Skin epidermis (tissue), 12 donors: ENCODE data around the gene BAHCC1.

ENCODE experiments used
- H3K27ac ChIP-seq, 21 experiments: fragments of 200-600 bp; sonication (generic) in 11 of 21; one replicate each; pipeline ENCODE4 v1.5.0; 2020; ENCODE audit warnings: mild to moderate bottlenecking in 3 of 21, inconsistent platforms in 2 of 21, moderate library complexity in 2 of 21
- H3K4me3 ChIP-seq, 7 experiments: fragments of 200-600 bp; sonication (generic) in 2 of 7; one replicate each; pipeline ENCODE4 v1.5.0; 2020; ENCODE audit warnings: inconsistent platforms in 2 of 7, mild to moderate bottlenecking in 2 of 7, moderate library complexity in 1 of 7

The BAHCC1 gene

DNA sequence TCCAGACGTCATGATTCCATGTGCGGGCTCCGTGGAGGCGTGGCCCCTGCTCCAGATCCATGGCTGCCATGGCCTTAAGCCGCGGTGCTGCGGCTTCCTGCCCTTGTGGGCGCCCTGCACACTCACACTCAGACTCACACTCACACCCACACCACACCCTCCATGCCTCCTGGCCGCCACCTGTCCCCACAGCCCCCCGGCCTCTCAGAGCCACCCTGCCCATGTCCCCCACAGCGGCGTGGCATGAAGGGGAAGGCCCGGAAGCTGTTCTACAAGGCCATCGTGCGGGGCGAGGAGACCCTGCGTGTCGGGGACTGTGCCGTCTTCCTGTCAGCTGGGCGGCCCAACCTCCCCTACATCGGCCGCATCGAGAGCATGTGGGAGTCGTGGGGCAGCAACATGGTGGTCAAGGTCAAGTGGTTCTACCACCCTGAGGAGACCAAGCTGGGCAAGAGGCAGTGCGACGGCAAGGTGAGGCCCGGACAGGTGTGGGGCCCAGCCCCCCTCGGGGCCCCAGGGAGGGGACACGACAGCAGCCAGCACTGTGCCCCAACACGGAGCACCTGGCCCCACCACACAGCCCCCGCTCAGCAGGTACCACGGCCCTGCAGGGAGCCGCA is 67.4 kb downstream of the BAHCC1 start:
- H3K27ac ChIP-seq, result no peak overlapping the region
- no peak overlapping the region for H3K4me3 ChIP-seq

DNA sequence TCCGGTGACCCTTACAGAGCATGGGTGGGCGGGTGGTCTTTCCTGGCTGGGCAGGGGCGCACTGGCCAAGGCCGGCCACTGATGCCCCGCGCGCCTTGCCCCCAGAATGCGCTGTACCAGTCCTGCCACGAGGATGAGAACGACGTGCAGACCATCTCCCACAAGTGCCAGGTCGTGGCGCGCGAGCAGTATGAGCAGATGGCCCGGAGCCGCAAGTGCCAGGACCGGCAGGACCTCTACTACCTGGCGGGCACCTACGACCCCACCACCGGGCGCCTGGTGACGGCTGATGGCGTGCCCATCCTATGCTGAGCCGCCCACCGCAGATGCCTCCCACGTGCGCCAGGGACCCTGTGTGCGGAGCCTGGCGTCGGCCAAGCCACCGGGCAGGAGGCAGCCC is 68.2 kb downstream of the BAHCC1 start:
- Histone ChIP-seq H3K4me3 (no peak overlapping the region), H3K27ac (no peak overlapping the region)

DNA sequence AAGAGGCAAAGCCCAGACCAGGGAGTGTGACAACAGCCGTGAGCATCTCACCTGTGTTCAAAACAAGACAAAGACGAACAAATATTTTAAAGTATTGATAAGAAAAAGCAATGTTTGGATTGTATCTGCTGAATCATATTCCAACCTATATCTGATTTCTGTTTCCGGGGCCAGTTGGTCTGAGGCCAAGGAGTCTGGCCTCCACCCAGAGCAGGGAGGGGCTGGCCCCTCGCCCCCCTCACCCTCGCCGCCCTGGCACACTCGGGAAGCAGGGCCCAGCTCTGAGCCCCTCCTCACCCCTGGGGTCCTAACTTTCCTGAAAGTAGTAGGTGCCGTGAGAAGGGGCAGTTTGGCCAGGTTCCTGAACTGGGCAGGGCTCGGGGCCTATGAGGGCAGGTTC is 69.3 kb downstream of the BAHCC1 start:
- Histone ChIP-seq H3K4me3 (no peak overlapping the region), H3K27ac (no peak overlapping the region)

DNA sequence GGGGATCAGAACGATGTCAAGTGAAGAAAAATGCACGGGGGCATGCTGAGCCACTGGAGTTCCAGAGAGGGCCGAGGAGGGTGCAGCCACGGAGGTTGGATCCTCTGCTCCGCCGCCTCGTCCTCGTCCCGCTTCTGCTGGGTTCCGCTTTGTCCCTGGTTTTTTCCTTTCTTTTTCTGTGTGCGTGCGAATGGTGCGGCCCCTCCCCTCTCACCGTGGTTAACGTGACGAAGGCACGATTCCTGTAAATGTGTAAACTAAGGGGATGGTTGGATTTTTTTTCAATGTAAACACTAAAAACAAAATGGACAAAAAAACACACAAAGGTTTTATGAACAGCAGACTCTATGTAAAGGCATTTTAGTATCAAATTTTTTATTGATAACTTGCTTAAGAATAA is 70.7 kb downstream of the BAHCC1 start:
- no peak overlapping the region for H3K4me3 ChIP-seq
- no peak overlapping the region for H3K27ac ChIP-seq

DNA sequence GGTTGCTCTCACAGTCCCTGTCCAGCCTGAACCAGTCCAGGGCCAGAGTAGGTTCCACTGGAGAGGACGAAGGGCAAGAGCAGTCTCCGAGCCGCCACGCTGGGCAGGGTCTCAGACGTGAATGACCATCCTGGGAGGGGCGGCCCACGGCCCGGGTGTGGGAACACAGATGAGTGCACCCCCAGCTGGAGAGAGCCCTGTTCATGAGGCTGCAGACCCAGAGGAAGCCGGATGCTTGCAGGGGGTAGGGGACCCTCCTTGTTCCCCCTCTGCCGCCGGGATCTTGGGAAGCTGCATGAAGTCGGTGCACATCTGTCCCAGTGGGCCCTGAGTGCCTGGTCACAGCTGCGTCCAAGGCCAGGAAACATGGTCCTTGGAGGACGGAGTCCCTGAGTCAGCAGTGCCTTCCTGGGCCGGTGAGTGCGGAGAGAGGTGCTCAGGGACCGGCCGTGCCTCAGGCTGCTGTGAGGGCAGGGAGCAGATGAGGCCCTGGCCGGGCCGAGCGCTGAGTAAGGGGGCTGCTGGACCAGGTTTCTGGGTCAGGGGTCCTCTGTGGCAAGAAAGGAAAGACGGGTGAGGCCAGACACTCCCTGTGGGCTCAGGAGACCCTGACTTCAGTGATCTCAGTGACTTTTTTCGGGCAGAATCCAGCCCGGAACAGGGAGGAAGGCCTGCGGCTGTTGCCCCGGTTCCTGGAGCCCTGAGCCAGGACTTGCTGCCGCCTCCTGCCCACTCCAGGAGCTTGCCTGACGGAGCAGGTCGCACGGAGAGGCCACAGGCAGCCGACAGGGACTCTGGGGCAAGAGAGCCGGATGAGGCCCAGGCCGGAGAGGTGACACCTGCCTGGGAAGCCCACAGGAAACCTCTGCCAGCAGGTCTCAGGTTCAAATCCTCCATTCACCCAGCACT is 71.6 kb downstream of the BAHCC1 start:
- Histone ChIP-seq H3K4me3 (no peak overlapping the region), H3K27ac (no peak overlapping the region)

GRCh38 chr17:81468111-81468769 is 73.0 kb downstream of the BAHCC1 start:
- Histone ChIP-seq H3K4me3 (no peak overlapping the region), H3K27ac (no peak overlapping the region)

GRCh38 chr17:81468770-81469121 is 73.5 kb downstream of the BAHCC1 start:
- Histone ChIP-seq H3K27ac (no peak overlapping the region), H3K4me3 (no peak overlapping the region)

DNA sequence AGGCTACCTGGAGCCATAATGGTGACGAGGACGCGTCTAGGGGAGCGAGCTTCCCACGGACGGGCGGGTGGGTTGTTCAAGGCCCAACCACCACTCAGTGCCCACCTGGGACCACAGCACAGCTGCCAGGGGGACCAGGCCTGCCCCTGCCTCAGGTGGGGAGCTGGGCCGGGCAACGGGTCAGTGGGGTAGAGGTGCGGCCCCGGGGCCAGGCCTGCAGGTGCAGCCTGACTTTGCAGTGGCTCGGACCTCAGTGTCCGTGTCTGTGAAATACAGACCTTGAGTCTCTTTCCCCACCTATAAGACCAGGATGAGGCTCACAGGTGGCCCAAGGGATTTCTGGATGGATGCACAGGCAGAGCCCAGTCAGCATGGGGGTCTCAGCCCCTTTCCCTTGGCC is 74.0 kb downstream of the BAHCC1 start:
- no peak overlapping the region for H3K27ac ChIP-seq

DNA sequence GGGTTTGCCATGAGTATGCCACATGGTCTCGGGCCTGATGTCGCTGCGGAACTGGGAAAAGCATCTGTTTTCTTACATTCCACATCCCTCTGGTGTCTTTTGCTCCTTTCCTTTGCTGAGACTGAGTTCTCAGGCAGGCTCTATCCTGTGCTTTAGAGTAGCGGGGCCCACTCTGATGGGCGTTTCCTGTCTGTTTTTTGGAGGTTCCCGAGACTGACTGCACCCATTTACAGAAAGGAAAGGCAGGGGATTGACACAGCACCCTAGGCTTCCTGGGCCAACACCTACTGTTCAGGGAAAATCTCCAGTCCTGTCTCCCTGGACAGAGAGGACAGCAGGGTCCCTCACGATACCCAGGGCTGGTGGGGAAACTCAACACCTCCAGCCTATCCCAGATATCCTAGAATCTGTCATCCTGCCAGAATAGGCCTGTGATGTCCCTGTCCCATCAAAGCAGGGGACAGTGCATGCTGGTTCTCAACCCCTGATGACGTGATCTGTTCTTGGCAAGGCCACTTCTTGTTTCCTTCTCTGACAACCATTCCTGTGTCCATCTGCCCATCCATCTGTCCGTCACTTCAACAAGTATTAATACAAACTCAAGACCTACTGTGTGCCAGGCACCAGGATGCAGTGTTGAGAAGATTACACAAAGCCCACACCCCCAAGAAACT is 75.2 kb downstream of the BAHCC1 start:
- peak overlapping the region in 10 of 21 experiments; percentile 16 to 70 (median 53) for H3K27ac ChIP-seq
- no peak overlapping the region for H3K4me3 ChIP-seq

More for the DNA sequence above, 74.0 kb downstream of the BAHCC1 start:
- H3K4me3 ChIP-seq, result no peak overlapping the region

DNA sequence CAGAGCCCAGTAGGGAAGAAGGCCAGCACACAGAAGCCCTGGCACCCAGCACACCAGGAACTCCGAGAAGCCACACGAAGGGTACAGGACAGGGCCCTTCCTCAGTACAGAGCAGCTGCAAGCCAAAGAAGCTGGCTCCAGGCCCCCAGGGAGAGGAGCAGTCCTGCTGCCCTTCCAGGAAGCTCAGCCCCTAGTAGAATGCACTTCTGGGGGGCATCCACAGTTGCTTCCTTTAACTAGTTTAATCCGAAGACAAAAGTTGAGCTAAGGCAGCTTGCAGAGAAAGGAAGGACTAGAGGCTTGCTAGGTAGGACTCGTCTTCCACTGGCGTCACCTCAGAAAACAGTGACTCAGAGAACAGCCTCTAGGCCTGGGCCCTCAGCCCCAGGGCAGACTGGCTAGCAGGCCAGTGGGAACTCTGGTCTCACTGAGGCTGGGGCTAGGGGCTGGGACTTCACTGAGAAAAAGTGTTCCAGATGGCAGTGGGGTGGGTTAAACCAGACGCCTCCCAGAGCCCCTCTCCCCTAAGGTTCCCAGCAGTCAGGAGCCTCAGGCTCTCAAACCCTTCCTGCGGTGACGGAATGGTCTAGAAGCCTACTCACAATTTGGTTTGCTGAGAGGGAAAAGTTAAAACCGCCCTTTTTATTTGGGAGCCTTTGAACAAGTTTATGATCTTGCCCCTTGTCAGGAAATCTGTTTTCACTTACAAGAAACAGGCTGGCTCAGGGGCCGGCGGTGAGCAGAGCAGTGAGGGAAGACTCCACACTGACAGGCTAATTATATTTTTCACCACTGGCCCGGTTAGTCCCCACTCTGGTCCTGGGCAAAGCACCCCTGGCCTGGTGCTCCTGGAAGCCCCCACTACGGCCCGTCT is 75.9 kb downstream of the BAHCC1 start:
- H3K4me3 ChIP-seq, result no peak overlapping the region
- H3K27ac ChIP-seq, result peak overlapping the region in 18 of 21 experiments; percentile 13 to 76 (median 46)

- H3K4me3 ChIP-seq, result no peak overlapping the region
- H3K27ac ChIP-seq, result peak overlapping the region in 16 of 21 experiments; percentile 16 to 76 (median 46)
Measured at GRCh38 chr17:81471818-81472456, 76.7 kb downstream of the BAHCC1 start.

GRCh38 chr17:81473019-81473418 is 77.8 kb downstream of the BAHCC1 start:
- Histone ChIP-seq H3K4me3 (no peak overlapping the region), H3K27ac (no peak overlapping the region)

GRCh38 chr17:81474958-81475357 is 79.7 kb downstream of the BAHCC1 start:
- no peak overlapping the region for H3K27ac ChIP-seq
- no peak overlapping the region for H3K4me3 ChIP-seq

- no peak overlapping the region for H3K27ac ChIP-seq
- no peak overlapping the region for H3K4me3 ChIP-seq
Measured at GRCh38 chr17:81476097-81476496, 80.8 kb downstream of the BAHCC1 start.

DNA sequence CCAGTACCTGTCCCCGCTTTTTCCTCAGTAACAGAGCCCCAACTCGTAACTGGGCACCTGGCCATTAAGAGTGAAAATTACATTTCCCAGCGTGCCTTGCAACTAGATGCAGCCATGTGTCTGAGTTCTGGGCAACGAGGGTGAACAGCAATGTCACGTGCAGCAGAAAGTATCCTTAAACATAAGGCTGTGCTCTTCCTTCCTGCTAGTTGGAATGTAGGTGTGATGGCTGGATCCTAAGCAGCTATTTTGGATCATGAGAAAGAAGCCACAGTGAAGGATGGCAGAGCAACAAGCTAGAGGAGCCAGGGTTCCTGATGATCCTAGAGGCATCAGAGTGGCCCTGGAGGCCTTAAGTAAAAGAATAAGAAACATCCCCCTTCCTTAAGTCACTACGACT is 81.4 kb downstream of the BAHCC1 start:
- H3K4me3 ChIP-seq, result no peak overlapping the region
- no peak overlapping the region for H3K27ac ChIP-seq

GRCh38 chr17:81477173-81477572 is 81.9 kb downstream of the BAHCC1 start:
- H3K4me3 ChIP-seq, result no peak overlapping the region
- no peak overlapping the region for H3K27ac ChIP-seq

DNA sequence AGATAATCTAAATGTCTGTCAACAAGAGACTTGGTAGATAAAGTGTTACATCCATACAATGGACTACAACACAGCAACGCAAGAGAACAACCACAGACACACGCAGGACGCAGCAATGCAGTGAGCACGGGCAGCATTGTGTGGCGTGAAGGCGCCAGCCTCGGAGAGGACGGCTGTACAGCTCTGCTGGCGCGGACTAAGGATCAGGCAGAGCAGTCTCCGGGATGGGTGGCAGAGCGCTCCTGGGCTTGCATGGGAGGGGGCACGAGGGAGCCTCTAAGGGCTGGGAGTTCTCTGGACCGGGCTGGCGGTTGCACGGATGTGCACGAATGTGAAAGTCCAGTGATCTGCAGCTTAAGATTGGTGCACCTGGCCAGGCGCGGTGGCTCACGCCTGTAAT is 82.9 kb downstream of the BAHCC1 start:
- Histone ChIP-seq H3K4me3 (no peak overlapping the region), H3K27ac (no peak overlapping the region)

- H3K27ac ChIP-seq, result peak overlapping the region in 1 of 21 experiments; percentile 11
- no peak overlapping the region for H3K4me3 ChIP-seq
Measured at GRCh38 chr17:81479175-81480071, 84.2 kb downstream of the BAHCC1 start.
